Fibroblast of lung (primary cell): ENCODE results near the gene OLFML3. TPM values are rescaled to one million over a fixed set of nuclear protein-coding genes. Genes with fewer than 3 reads are reported as not detected.

Experiments
- DNase-seq, 2 donors: peaks; one replicate each; pipeline versions ENCODE4 v3.0.0 to v3.0.0-alpha.2; 2010; ENCODE audit warnings: low read depth in 2 of 2
- H2AFZ ChIP-seq: 2 replicates; pipeline ENCODE4 v1.5.1; 2012; ENCODE audit warnings: low read length, control low read depth, inconsistent platforms
- H3K27ac ChIP-seq: 2 replicates; pipeline ENCODE4 v1.5.1; 2011; ENCODE audit warnings: low read length, control low read depth; ENCODE audit not compliant: insufficient read depth
- H3K27me3 ChIP-seq: 2 replicates; pipeline ENCODE4 v1.5.1; 2011; ENCODE audit warnings: mild to moderate bottlenecking, low read length; ENCODE audit not compliant: control insufficient read depth, insufficient read depth
- H3K36me3 ChIP-seq: 2 replicates; pipeline ENCODE4 v1.5.1; 2011; ENCODE audit warnings: low read length; ENCODE audit not compliant: control insufficient read depth, insufficient read depth
- H3K4me1 ChIP-seq: 2 replicates; pipeline ENCODE4 v1.5.1; 2011; ENCODE audit warnings: low read length; ENCODE audit not compliant: control insufficient read depth, insufficient read depth; ENCODE audit errors: extremely low read depth
- H3K4me2 ChIP-seq: 2 replicates; pipeline ENCODE4 v1.5.1; 2011; ENCODE audit warnings: low read length, control low read depth; ENCODE audit not compliant: insufficient read depth; ENCODE audit errors: extremely low read depth
- H3K4me3 ChIP-seq, 4 experiments: fragments of 200-600 bp in 1 of 4; sonication (generic) in 1 of 4; replicated peaks in 1 of 4; 2 replicates each; pipeline ENCODE4 v1.5.1; 2011 to 2016; ENCODE audit warnings: low read length in 4 of 4, low read depth in 3 of 4, mild to moderate bottlenecking in 3 of 4, control low read depth in 2 of 4, inconsistent platforms in 1 of 4, mixed read lengths in 1 of 4; ENCODE audit not compliant: insufficient read depth in 1 of 4; ENCODE audit errors: control extremely low read depth in 1 of 4
- H3K79me2 ChIP-seq: 2 replicates; pipeline ENCODE4 v1.5.1; 2012; ENCODE audit warnings: mild to moderate bottlenecking, low read length, inconsistent platforms; ENCODE audit not compliant: control insufficient read depth, insufficient read depth
- H3K9ac ChIP-seq: 2 replicates; pipeline ENCODE4 v1.5.1; 2011; ENCODE audit warnings: mild to moderate bottlenecking, low read length, control low read depth; ENCODE audit not compliant: insufficient read depth
- H3K9me3 ChIP-seq: 2 replicates; pipeline ENCODE4 v1.5.1; 2012; ENCODE audit warnings: low read depth, low read length; ENCODE audit not compliant: control insufficient read depth, insufficient read depth
- H4K20me1 ChIP-seq: 2 replicates; pipeline ENCODE4 v1.5.1; 2011; ENCODE audit warnings: low read length; ENCODE audit not compliant: control insufficient read depth, insufficient read depth; ENCODE audit errors: extremely low read depth
- CTCF ChIP-seq, 2 donors: IDR thresholded peaks in 1 of 2; conservative IDR thresholded peaks in 1 of 2; 1 replicate in 1 of 2; 2 replicates in 1 of 2; pipeline ENCODE4 v1.5.1; 2011 to 2012; ENCODE audit warnings: low read length in 2 of 2, control low read depth in 1 of 2, inconsistent platforms in 1 of 2, low read depth in 1 of 2, mild to moderate bottlenecking in 1 of 2
- EZH2 ChIP-seq: IDR thresholded peaks from 2 replicates; pipeline ENCODE4 v1.5.1; 2012; ENCODE audit warnings: low read length, control low read depth, mild to moderate bottlenecking; ENCODE audit errors: missing control alignments
- polyA plus RNA-seq, 2 donors: library from polyadenylated mRNA; depleted of rRNA in 1 of 2; stranded (reverse) in 1 of 2; unstranded in 1 of 2; fragments of >200 nt; gene quantifications; 2 replicates each; pipeline ENCODE4 v1.2.1, GENCODE V29; 2011 to 2012; ENCODE audit warnings: missing spikeins in 1 of 2
- total RNA-seq: library from RNA; depleted of rRNA; stranded (reverse); fragments of >200 nt; gene quantifications from 2 replicates; pipeline ENCODE4 v1.2.1, GENCODE V29; 2014

The OLFML3 gene
- total and polyA plus RNA-seq, 2 donors (not counting 1 experiment from before 2014, with no cell fraction given) = 68.0 to 133 TPM

- Histone ChIP-seq H3K79me2 (no peaks in the 10 kb centered on the region), H3K27ac (no peak overlapping the region), H3K4me2 (no peak overlapping the region), H3K36me3 (no peaks in the 10 kb centered on the region), H4K20me1 (no peaks in the 10 kb centered on the region), H2AFZ (no peak overlapping the region), H3K4me1 (peaks cover 15% of the 10 kb centered on the region), H3K27me3 (no peaks in the 10 kb centered on the region), H3K4me3 (no peak overlapping the region), H3K9me3 (no peaks in the 10 kb centered on the region), H3K9ac (no peak overlapping the region)
- no peak for TF ChIP-seq EZH2
- TF ChIP-seq CTCF (conservative IDR thresholded peaks at IDR 0.05 in 1 of 2, IDR thresholded peaks at IDR 0.05 in 1 of 2; ENCODE audit: low read depth in 1 of 2, low read length in 2 of 2) = no peak
- no peak for DNase-seq
Measured at GRCh38 chr1:113987259-113987658, 8.0 kb downstream of the OLFML3 start.

- no peaks in the 10 kb centered on the region for H3K4me1 ChIP-seq
- H3K27ac ChIP-seq = no peak overlapping the region
- DNase-seq = no peak
- H3K36me3 ChIP-seq = no peaks in the 10 kb centered on the region
- no peak overlapping the region for H3K9ac ChIP-seq
- no peak overlapping the region for H3K4me2 ChIP-seq
- no peaks in the 10 kb centered on the region for H4K20me1 ChIP-seq
- no peaks in the 10 kb centered on the region for H3K27me3 ChIP-seq
- H2AFZ ChIP-seq = no peak overlapping the region
- no peak for TF ChIP-seq CTCF (conservative IDR thresholded peaks at IDR 0.05 in 1 of 2, IDR thresholded peaks at IDR 0.05 in 1 of 2; ENCODE audit: low read depth in 1 of 2, low read length in 2 of 2)
- no peak for TF ChIP-seq EZH2
- H3K79me2 ChIP-seq = no peaks in the 10 kb centered on the region
- no peaks in the 10 kb centered on the region for H3K9me3 ChIP-seq
- no peak overlapping the region for H3K4me3 ChIP-seq
Measured at GRCh38 chr1:113990530-113990929, 11.3 kb downstream of the OLFML3 start.

- Histone ChIP-seq H3K27ac (no peak overlapping the region), H3K79me2 (no peaks in the 10 kb centered on the region), H3K36me3 (no peaks in the 10 kb centered on the region), H3K9me3 (no peaks in the 10 kb centered on the region), H3K9ac (no peak overlapping the region), H4K20me1 (no peaks in the 10 kb centered on the region), H3K4me3 (no peak overlapping the region), H3K4me2 (no peak overlapping the region), H3K4me1 (no peaks in the 10 kb centered on the region), H2AFZ (no peak overlapping the region), H3K27me3 (no peaks in the 10 kb centered on the region)
- no peak for DNase-seq
- TF ChIP-seq CTCF (conservative IDR thresholded peaks at IDR 0.05 in 1 of 2, IDR thresholded peaks at IDR 0.05 in 1 of 2; ENCODE audit: low read depth in 1 of 2, low read length in 2 of 2) (no peak), EZH2 (no peak)
Measured at GRCh38 chr1:113990961-113991360, 11.7 kb downstream of the OLFML3 start.
